Measurements from ENCODE around the gene NOL4L.

DNA sequence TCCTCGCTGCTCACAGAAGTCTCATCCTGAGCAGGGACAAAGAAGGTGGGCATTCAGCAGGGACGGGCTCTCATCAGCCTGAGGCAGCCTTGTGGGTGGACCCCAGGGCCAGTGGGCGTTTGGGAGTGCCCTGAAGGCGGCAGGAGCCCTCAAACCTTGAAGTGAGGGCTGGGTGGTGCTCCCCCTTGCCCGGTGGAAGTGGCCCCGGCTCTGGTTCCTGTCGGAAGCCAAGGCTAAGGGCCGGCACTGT, 110.5 kb downstream of the NOL4L start:
- TF ChIP-seq, protein P1, sequence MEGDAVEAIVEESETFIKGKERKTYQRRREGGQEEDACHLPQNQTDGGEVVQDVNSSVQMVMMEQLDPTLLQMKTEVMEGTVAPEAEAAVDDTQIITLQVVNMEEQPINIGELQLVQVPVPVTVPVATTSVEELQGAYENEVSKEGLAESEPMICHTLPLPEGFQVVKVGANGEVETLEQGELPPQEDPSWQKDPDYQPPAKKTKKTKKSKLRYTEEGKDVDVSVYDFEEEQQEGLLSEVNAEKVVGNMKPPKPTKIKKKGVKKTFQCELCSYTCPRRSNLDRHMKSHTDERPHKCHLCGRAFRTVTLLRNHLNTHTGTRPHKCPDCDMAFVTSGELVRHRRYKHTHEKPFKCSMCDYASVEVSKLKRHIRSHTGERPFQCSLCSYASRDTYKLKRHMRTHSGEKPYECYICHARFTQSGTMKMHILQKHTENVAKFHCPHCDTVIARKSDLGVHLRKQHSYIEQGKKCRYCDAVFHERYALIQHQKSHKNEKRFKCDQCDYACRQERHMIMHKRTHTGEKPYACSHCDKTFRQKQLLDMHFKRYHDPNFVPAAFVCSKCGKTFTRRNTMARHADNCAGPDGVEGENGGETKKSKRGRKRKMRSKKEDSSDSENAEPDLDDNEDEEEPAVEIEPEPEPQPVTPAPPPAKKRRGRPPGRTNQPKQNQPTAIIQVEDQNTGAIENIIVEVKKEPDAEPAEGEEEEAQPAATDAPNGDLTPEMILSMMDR (IDR thresholded peaks at IDR 0.05; ENCODE audit: low read depth, low read length) = no peak
- TF ChIP-seq, protein P2, sequence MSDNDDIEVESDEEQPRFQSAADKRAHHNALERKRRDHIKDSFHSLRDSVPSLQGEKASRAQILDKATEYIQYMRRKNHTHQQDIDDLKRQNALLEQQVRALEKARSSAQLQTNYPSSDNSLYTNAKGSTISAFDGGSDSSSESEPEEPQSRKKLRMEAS (IDR thresholded peaks at IDR 0.05; ENCODE audit: low read depth, low read length) = no peak
- TF ChIP-seq POLR2A (IDR thresholded peaks at IDR 0.05; ENCODE audit: extremely low read depth, insufficient read length) (no peak), MYC (IDR thresholded peaks at IDR 0.05; ENCODE audit: low read depth, low read length) (no peak)

Measured in NB4 (cell line).